EH (cell line): Measurements from ENCODE around the gene PON2.

Experiments used
- DNase-seq: peaks from one replicate; pipeline ENCODE4 v3.0.0-alpha.2; 2015; ENCODE audit warnings: low read depth

The PON2 gene

GRCh38 chr7:95444796-95445195 lies 10.0 kb upstream of the PON2 start:
- no peak for DNase-seq

GRCh38 chr7:95441042-95441823 lies 6.4 kb upstream of the PON2 start:
- no peak for DNase-seq

GRCh38 chr7:95440394-95441038 lies 5.7 kb upstream of the PON2 start:
- no peak for DNase-seq

GRCh38 chr7:95436407-95436806 lies 1.6 kb upstream of the PON2 start:
- no peak for DNase-seq

GRCh38 chr7:95435422-95435780 lies 573 bp upstream of the PON2 start:
- no peak for DNase-seq

- no peak for DNase-seq
Observed at GRCh38 chr7:95433952-95434556, 774 bp downstream of the PON2 start.

- DNase-seq: no peak
Observed at GRCh38 chr7:95433129-95433528, 1.7 kb downstream of the PON2 start.

GRCh38 chr7:95432606-95433005 lies 2.2 kb downstream of the PON2 start:
- no peak for DNase-seq

GRCh38 chr7:95430864-95431263 lies 4.0 kb downstream of the PON2 start:
- peak; percentile 4 for DNase-seq

- DNase-seq: no peak
Observed at GRCh38 chr7:95429241-95429990, 5.4 kb downstream of the PON2 start.

GRCh38 chr7:95427914-95428516 lies 6.8 kb downstream of the PON2 start:
- DNase-seq: no peak

GRCh38 chr7:95427166-95427565 lies 7.7 kb downstream of the PON2 start:
- DNase-seq: no peak

- DNase-seq: no peak
Observed at GRCh38 chr7:95425694-95426093, 9.1 kb downstream of the PON2 start.

- DNase-seq: peak; percentile 18
Observed at GRCh38 chr7:95424716-95425115, 10.1 kb downstream of the PON2 start.

- no peak for DNase-seq
Observed at GRCh38 chr7:95421847-95422444, 12.9 kb downstream of the PON2 start.

GRCh38 chr7:95421000-95421846 lies 13.6 kb downstream of the PON2 start:
- peak; percentile 16 for DNase-seq

- no peak for DNase-seq
Observed at GRCh38 chr7:95412075-95412474, 22.8 kb downstream of the PON2 start.

- no peak for DNase-seq
Observed at GRCh38 chr7:95411666-95412065, 23.2 kb downstream of the PON2 start.

GRCh38 chr7:95411036-95411435 lies 23.8 kb downstream of the PON2 start:
- DNase-seq: peak; percentile 47

- DNase-seq: no peak
Observed at GRCh38 chr7:95407751-95408150, 27.1 kb downstream of the PON2 start.

- DNase-seq: no peak
Observed at GRCh38 chr7:95405800-95406199, 29.0 kb downstream of the PON2 start.
